Uterus (tissue), 4 donors: Measurements from ENCODE around the gene RASAL1. TPM values are rescaled to one million over a fixed set of nuclear protein-coding genes. Genes with fewer than 3 reads are reported as not detected.

Source experiments
- DNase-seq, 2 donors: peaks; one replicate each; pipeline ENCODE4 v3.0.0-alpha.2; 2019 to 2020
- H3K27ac ChIP-seq, 2 donors: fragments of 200-600 bp; sonication (generic); 1 replicate in 1 of 2; 2 replicates in 1 of 2; pipeline ENCODE4 v1.5.1; 2016 to 2018
- H3K27me3 ChIP-seq, 2 donors: fragments of 200-600 bp; sonication (generic); one replicate each; pipeline ENCODE4 v1.5.1; 2018 to 2019; ENCODE audit warnings: control low read depth in 1 of 2
- H3K36me3 ChIP-seq, 2 donors: fragments of 200-600 bp; sonication (generic); one replicate each; pipeline ENCODE4 v1.5.1; 2019; ENCODE audit warnings: control low read depth in 1 of 2
- H3K4me1 ChIP-seq, 2 donors: fragments of 200-600 bp; sonication (generic); one replicate each; pipeline ENCODE4 v1.5.1; 2018 to 2019; ENCODE audit warnings: control low read depth in 1 of 2
- H3K4me3 ChIP-seq, 2 donors: fragments of 200-600 bp; sonication (generic); 1 replicate in 1 of 2; 2 replicates in 1 of 2; pipeline ENCODE4 v1.5.1; 2018 to 2019; ENCODE audit warnings: mild to moderate bottlenecking in 1 of 2
- H3K9me3 ChIP-seq, 2 donors: fragments of 200-600 bp; sonication (generic); one replicate each; pipeline ENCODE4 v1.5.1; 2019; ENCODE audit warnings: control low read depth in 1 of 2
- CTCF ChIP-seq, 4 experiments: fragments of 200-600 bp in 2 of 4; fragments of 450-650 bp in 2 of 4; sonication (generic) in 2 of 4; IDR thresholded peaks; one replicate each; pipeline ENCODE4 v1.5.1; 2016 to 2019; ENCODE audit warnings: antibody characterized with exemption in 4 of 4, mild to moderate bottlenecking in 2 of 4, moderate library complexity in 1 of 4
- POLR2A ChIP-seq, 2 donors: fragments of 450-650 bp; IDR thresholded peaks; one replicate each; pipeline ENCODE4 v1.6.1; 2016; ENCODE audit warnings: antibody characterized with exemption in 2 of 2, mild to moderate bottlenecking in 1 of 2, moderate library complexity in 1 of 2
- intact Hi-C: fragments of 100-400 bp; cut with DNase I; formaldehyde crosslinking; loops from one replicate; pipeline ENCODE4 v1.15.1; 2023; ENCODE audit warnings: low total_unique reads
- total RNA-seq, 4 donors: library from RNA; depleted of rRNA in 3 of 4; stranded (reverse); fragments of >200 nt in 3 of 4; gene quantifications; one replicate each; pipeline versions ENCODE4 v1.1.0 to v1.2.4, GENCODE V29; 2014 to 2023
- donor health status: DM: yes; HTN: yes; CAD: no.

The RASAL1 gene
- total RNA-seq, 4 donors from 2014 or later: 6.8 TPM; not detected in 3

GRCh38 chr12:113099364-113099763 lies 36.2 kb downstream of the RASAL1 start:
- DNase-seq: no peak
- TF ChIP-seq CTCF (IDR thresholded peaks at IDR 0.05): no peak
- TF ChIP-seq POLR2A (IDR thresholded peaks at IDR 0.05): no peak
- Histone ChIP-seq H3K4me3 (no peak overlapping the region), H3K27ac (no peak overlapping the region), H3K9me3 (no peaks in the 10 kb centered on the region), H3K36me3 (no peaks in the 10 kb centered on the region), H3K4me1 (no peaks in the 10 kb centered on the region), H3K27me3 (peaks cover 0 to 7% of the 10 kb centered on the region in 2 donors)
- intact Hi-C loops: no loop called here

GRCh38 chr12:113098441-113099028 lies 37.0 kb downstream of the RASAL1 start:
- H3K4me1 ChIP-seq: no peaks in the 10 kb centered on the region
- H3K27ac ChIP-seq: no peak overlapping the region
- DNase-seq: peak; percentile 39 to 61
- no peaks in the 10 kb centered on the region for H3K36me3 ChIP-seq
- no peaks in the 10 kb centered on the region for H3K9me3 ChIP-seq
- intact Hi-C loops: no loop called here
- no peaks in the 10 kb centered on the region for H3K27me3 ChIP-seq
- TF ChIP-seq CTCF (IDR thresholded peaks at IDR 0.05) (peak; percentile 15 to 71 (median 39)), POLR2A (IDR thresholded peaks at IDR 0.05) (no peak)
- H3K4me3 ChIP-seq: no peak overlapping the region

GRCh38 chr12:113097716-113098440 lies 37.7 kb downstream of the RASAL1 start:
- TF ChIP-seq CTCF (IDR thresholded peaks at IDR 0.05): no peak
- no peak for TF ChIP-seq POLR2A (IDR thresholded peaks at IDR 0.05)
- Histone ChIP-seq H3K27ac (no peak overlapping the region), H3K36me3 (no peaks in the 10 kb centered on the region), H3K4me1 (no peaks in the 10 kb centered on the region), H3K9me3 (no peaks in the 10 kb centered on the region), H3K27me3 (no peaks in the 10 kb centered on the region), H3K4me3 (no peak overlapping the region)
- peak in 1 of 2 donors; percentile 20 for DNase-seq
- intact Hi-C loops: no loop called here

- Histone ChIP-seq H3K4me1 (no peaks in the 10 kb centered on the region), H3K36me3 (no peaks in the 10 kb centered on the region), H3K27me3 (no peaks in the 10 kb centered on the region), H3K27ac (no peak overlapping the region), H3K4me3 (no peak overlapping the region), H3K9me3 (no peaks in the 10 kb centered on the region)
- intact Hi-C loops: no loop called here
- TF ChIP-seq CTCF (IDR thresholded peaks at IDR 0.05) (no peak), POLR2A (IDR thresholded peaks at IDR 0.05) (no peak)
- no peak for DNase-seq
Measured at GRCh38 chr12:113096675-113097461, 38.7 kb downstream of the RASAL1 start.

- no peaks in the 10 kb centered on the region for H3K36me3 ChIP-seq
Measured at GRCh38 chr12:113095405-113095804, 40.2 kb downstream of the RASAL1 start.

More at GRCh38 chr12:113095405-113095804, 40.2 kb downstream of the RASAL1 start:
- no peaks in the 10 kb centered on the region for H3K9me3 ChIP-seq
- no peak overlapping the region for H3K27ac ChIP-seq
- no peaks in the 10 kb centered on the region for H3K27me3 ChIP-seq
- TF ChIP-seq POLR2A (IDR thresholded peaks at IDR 0.05) (no peak), CTCF (IDR thresholded peaks at IDR 0.05) (no peak)
- intact Hi-C loops: no loop called here
- H3K4me3 ChIP-seq: no peak overlapping the region
- no peak for DNase-seq
- H3K4me1 ChIP-seq: no peaks in the 10 kb centered on the region
